K562 (cell line): Measurements from ENCODE around the gene CCDC201.

Experiments
- ATF6 ChIP-seq: sonication (generic); formaldehyde crosslinking; IDR thresholded peaks from 2 replicates; pipeline ENCODE4 v1.4.0; 2020; ENCODE audit warnings: mild to moderate bottlenecking, missing genetic modification reagents
- CBFA2T3 ChIP-seq: fragments of 450-650 bp; IDR thresholded peaks from 2 replicates; pipeline ENCODE4 v1.6.1; 2017
- CTCF ChIP-seq, 3 experiments: IDR thresholded peaks in 2 of 3; conservative IDR thresholded peaks in 1 of 3; 2 replicates each; pipeline ENCODE4 v1.5.1; 2011 to 2012; ENCODE audit warnings: low read length in 3 of 3, mild to moderate bottlenecking in 3 of 3, control low read depth in 2 of 3, improper control_type of control experiment in 1 of 3, inconsistent platforms in 1 of 3, low read depth in 1 of 3, mixed read lengths in 1 of 3, moderate library complexity in 1 of 3; ENCODE audit not compliant: insufficient read depth in 2 of 3
- E2F1 ChIP-seq: sonication (generic); formaldehyde crosslinking; IDR thresholded peaks from 2 replicates; pipeline ENCODE4 v1.8.1; 2023; ENCODE audit warnings: mild to moderate bottlenecking, missing genetic modification reagents, moderate library complexity
- MAX ChIP-seq: sonication (generic); formaldehyde crosslinking; IDR thresholded peaks from 2 replicates; pipeline ENCODE4 v1.9.0; 2022; ENCODE audit warnings: mild to moderate bottlenecking, missing genetic modification reagents
- MCM2 ChIP-seq: fragments of 450-650 bp; IDR thresholded peaks from 2 replicates; pipeline ENCODE4 v1.6.1; 2017; ENCODE audit warnings: low read depth, mild to moderate bottlenecking
- MLLT1 ChIP-seq, 2 experiments: fragments of 450-650 bp; IDR thresholded peaks; 2 replicates each; pipeline ENCODE4 v1.6.1; 2016
- ZFP1 ChIP-seq: fragments of 450-650 bp; formaldehyde crosslinking; IDR thresholded peaks from 2 replicates; pipeline ENCODE4 v1.4.0; 2020; ENCODE audit warnings: mild to moderate bottlenecking, mixed read lengths

- TF ChIP-seq MCM2 (no peak), E2F1 (no peak), MLLT1 (IDR thresholded peaks at IDR 0.05) (no peak), MAX (no peak), ZFP1 (CRISPR knock-in tag) (no peak), CTCF (IDR thresholded peaks at IDR 0.05 in 2 of 3, conservative IDR thresholded peaks at IDR 0.05 in 1 of 3; ENCODE audit: insufficient read depth in 2 of 3, low read depth in 1 of 3, low read length in 3 of 3) (peak; percentile 37 to 47 (median 43); a peak in 4 of 6 replicates), ATF6 (CRISPR knock-in tag) (no peak), CBFA2T3 (no peak)
Observed at GRCh38 chr7:45921699-45922519, 49.0 kb upstream of the CCDC201 start.
